Nephron progenitor cell (in vitro differentiated cells): ENCODE measurements around the gene NTN1.
A peak's percentile ranks its signal among the peaks of the same experiment; 100 is the strongest.

Source experiments
- DNase-seq: peaks from one replicate; pipeline ENCODE4 v3.0.0; 2021
- H3K27ac Mint-ChIP-seq: 2 replicates; pipeline ENCODE4 v1.8.0; 2021; ENCODE audit warnings: mild to moderate bottlenecking, moderate library complexity, mixed read lengths
- H3K27me3 Mint-ChIP-seq: 2 replicates; pipeline ENCODE4 v1.8.0; 2021; ENCODE audit warnings: mild to moderate bottlenecking, low read depth, mixed read lengths; ENCODE audit not compliant: poor library complexity
- H3K36me3 Mint-ChIP-seq: 2 replicates; pipeline ENCODE4 v1.8.0; 2021; ENCODE audit warnings: low read depth, mixed read lengths
- H3K4me1 Mint-ChIP-seq: 2 replicates; pipeline ENCODE4 v1.8.0; 2021; ENCODE audit warnings: mixed read lengths
- H3K4me3 Mint-ChIP-seq: 2 replicates; pipeline ENCODE4 v1.8.0; 2021; ENCODE audit warnings: mild to moderate bottlenecking, moderate library complexity, mixed read lengths
- H3K9me3 Mint-ChIP-seq: 2 replicates; pipeline ENCODE4 v1.8.0; 2021; ENCODE audit warnings: mild to moderate bottlenecking, moderate library complexity, mixed read lengths
- TF ChIP-seq, protein P1 (sequence below): fragments of 200-600 bp; sonication (generic); IDR thresholded peaks from 2 replicates; pipeline ENCODE4 v1.5.0; 2021; ENCODE audit warnings: antibody characterized with exemption

Gene NTN1

GRCh38 chr17:9079461-9080103 is 58.3 kb downstream of the NTN1 start:
- H3K27ac Mint-ChIP-seq = no peak overlapping the region
- H3K36me3 Mint-ChIP-seq = peaks cover 42% of the 10 kb centered on the region
- peaks cover 15% of the 10 kb centered on the region for H3K4me1 Mint-ChIP-seq
- TF ChIP-seq, protein P1, sequence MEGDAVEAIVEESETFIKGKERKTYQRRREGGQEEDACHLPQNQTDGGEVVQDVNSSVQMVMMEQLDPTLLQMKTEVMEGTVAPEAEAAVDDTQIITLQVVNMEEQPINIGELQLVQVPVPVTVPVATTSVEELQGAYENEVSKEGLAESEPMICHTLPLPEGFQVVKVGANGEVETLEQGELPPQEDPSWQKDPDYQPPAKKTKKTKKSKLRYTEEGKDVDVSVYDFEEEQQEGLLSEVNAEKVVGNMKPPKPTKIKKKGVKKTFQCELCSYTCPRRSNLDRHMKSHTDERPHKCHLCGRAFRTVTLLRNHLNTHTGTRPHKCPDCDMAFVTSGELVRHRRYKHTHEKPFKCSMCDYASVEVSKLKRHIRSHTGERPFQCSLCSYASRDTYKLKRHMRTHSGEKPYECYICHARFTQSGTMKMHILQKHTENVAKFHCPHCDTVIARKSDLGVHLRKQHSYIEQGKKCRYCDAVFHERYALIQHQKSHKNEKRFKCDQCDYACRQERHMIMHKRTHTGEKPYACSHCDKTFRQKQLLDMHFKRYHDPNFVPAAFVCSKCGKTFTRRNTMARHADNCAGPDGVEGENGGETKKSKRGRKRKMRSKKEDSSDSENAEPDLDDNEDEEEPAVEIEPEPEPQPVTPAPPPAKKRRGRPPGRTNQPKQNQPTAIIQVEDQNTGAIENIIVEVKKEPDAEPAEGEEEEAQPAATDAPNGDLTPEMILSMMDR = no peak
- H3K9me3 Mint-ChIP-seq = no peaks in the 10 kb centered on the region
- DNase-seq = no peak
- H3K27me3 Mint-ChIP-seq = no peaks in the 10 kb centered on the region
- no peak overlapping the region for H3K4me3 Mint-ChIP-seq

GRCh38 chr17:9080296-9080914 is 59.1 kb downstream of the NTN1 start:
- Mint-ChIP-seq H3K36me3 (peaks cover 42% of the 10 kb centered on the region), H3K9me3 (no peaks in the 10 kb centered on the region), H3K27ac (peak overlapping the region; percentile 1), H3K27me3 (no peaks in the 10 kb centered on the region), H3K4me1 (peaks cover 14% of the 10 kb centered on the region), H3K4me3 (no peak overlapping the region)
- TF ChIP-seq, protein P1 = no peak
- DNase-seq = no peak

- H3K4me3 Mint-ChIP-seq = no peak overlapping the region
- peaks cover 11% of the 10 kb centered on the region for H3K4me1 Mint-ChIP-seq
- H3K27me3 Mint-ChIP-seq = no peaks in the 10 kb centered on the region
- no peak for DNase-seq
- peaks cover 42% of the 10 kb centered on the region for H3K36me3 Mint-ChIP-seq
- H3K9me3 Mint-ChIP-seq = no peaks in the 10 kb centered on the region
- H3K27ac Mint-ChIP-seq = no peak overlapping the region
- TF ChIP-seq, protein P1 = no peak
Observed at GRCh38 chr17:9080983-9081382, 59.7 kb downstream of the NTN1 start.

GRCh38 chr17:9086577-9086976 is 65.3 kb downstream of the NTN1 start:
- Mint-ChIP-seq H3K9me3 (no peaks in the 10 kb centered on the region), H3K4me1 (peaks cover 16% of the 10 kb centered on the region), H3K27ac (no peak overlapping the region), H3K27me3 (no peaks in the 10 kb centered on the region), H3K36me3 (peaks cover 34% of the 10 kb centered on the region), H3K4me3 (no peak overlapping the region)
- DNase-seq = no peak
- TF ChIP-seq, protein P1 = no peak

DNA sequence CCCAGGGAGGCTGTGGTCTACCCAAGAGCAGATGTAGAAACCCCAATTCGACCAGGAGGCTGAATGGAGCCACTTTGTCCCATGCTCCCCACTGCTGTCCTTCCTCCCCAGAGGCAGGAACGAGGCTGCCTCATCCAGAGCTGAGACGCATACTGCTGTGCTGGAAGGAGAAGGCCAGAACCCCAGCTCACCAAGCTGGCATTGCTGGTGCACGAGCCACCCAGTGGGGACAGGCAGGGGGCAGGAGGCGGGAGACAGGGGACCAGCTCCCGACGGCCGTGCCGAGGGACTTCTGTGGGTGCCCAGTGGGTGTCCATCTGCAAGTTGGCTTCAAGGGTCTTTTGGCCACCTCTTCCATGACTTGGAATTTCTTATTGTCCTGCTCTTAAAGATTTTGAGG is 66.6 kb downstream of the NTN1 start:
- DNase-seq = no peak
- Mint-ChIP-seq H3K27me3 (no peaks in the 10 kb centered on the region), H3K4me3 (no peak overlapping the region), H3K4me1 (peaks cover 16% of the 10 kb centered on the region), H3K9me3 (no peaks in the 10 kb centered on the region), H3K27ac (no peak overlapping the region), H3K36me3 (peaks cover 34% of the 10 kb centered on the region)
- TF ChIP-seq, protein P1 = no peak

DNA sequence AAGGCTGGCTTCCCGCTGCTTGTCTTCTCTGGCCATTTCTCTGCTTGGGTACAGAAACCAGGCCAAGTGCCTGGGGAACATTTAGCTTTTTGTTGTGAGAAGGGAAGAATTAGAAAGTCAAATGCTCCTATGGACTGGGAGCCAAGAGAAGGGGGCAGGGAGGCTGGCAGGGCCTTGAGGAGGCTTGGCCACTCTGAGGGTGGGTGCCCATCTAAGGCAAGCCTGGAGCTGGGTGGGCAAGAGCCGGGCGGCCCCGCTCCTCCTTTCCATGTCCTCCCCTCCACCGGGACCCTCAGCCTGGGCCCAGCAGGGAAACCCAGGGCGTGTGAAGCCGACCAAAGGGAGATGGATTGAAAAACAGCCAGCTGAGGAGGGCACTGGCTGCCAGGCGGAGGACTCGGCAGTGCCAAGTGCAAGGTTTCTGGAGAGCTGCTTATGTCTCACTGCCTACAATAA is 69.4 kb downstream of the NTN1 start:
- H3K36me3 Mint-ChIP-seq = peaks cover 41% of the 10 kb centered on the region
- DNase-seq = no peak
- peaks cover 8% of the 10 kb centered on the region for H3K9me3 Mint-ChIP-seq
- TF ChIP-seq, protein P1 = no peak
- H3K4me1 Mint-ChIP-seq = peaks cover 10% of the 10 kb centered on the region
- no peak overlapping the region for H3K27ac Mint-ChIP-seq
- H3K27me3 Mint-ChIP-seq = no peaks in the 10 kb centered on the region
- H3K4me3 Mint-ChIP-seq = no peak overlapping the region
